A172 (cell line): ENCODE data around the gene WNK3. TPM values are rescaled to one million over a fixed set of nuclear protein-coding genes. Genes with fewer than 3 reads are reported as not detected.

Experiments used
- DNase-seq: peaks from one replicate; pipeline ENCODE4 v3.0.0-alpha.2; 2015; ENCODE audit warnings: low spot score
- total RNA-seq: library from RNA; depleted of rRNA; stranded (reverse); fragments of >200 nt; shearing (Covaris generic); gene quantifications from 2 replicates; pipeline ENCODE4 v1.2.3, GENCODE V29; 2014

WNK3 gene
- total RNA-seq, 1 experiment from 2014 or later: 4.2 TPM

DNA sequence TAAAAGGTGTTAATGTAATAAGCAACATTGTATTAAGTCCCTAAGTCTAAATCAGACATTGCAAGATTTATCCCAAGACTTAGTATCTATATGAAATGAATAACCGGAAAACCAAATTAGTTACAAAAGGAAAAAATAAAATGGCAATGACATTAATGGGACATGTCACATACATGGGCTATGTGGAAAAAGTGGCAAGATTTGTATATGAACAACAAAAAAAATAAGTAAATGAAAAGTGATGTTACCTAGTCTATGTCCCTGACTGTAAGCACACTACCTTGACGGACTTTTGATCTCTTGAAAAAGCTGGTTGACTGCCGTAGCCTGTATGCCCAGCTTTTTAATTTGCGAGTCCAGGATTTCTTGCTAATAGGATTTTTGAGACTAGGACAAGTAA lies 119.3 kb downstream of the WNK3 start:
- no peak for DNase-seq

DNA sequence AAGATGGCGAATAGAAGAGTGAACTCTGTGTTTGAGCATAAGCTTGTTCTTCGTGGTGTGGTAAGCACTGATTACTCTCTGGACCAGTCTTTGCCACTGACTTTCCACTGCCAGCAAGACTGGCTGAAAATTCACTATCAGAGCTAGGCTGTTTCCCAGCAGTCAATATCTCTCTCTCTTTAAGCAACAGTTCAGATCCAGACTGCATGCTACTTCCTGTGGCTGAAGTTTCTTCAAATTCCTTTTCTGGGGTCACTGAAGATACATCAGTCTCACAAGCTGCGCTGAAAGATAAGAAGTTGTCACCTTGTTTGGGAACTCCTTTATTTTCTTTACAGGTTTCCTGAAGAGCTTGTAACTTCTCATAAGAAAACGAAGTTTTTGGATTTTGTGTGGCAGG lies 120.8 kb downstream of the WNK3 start:
- no peak for DNase-seq

DNA sequence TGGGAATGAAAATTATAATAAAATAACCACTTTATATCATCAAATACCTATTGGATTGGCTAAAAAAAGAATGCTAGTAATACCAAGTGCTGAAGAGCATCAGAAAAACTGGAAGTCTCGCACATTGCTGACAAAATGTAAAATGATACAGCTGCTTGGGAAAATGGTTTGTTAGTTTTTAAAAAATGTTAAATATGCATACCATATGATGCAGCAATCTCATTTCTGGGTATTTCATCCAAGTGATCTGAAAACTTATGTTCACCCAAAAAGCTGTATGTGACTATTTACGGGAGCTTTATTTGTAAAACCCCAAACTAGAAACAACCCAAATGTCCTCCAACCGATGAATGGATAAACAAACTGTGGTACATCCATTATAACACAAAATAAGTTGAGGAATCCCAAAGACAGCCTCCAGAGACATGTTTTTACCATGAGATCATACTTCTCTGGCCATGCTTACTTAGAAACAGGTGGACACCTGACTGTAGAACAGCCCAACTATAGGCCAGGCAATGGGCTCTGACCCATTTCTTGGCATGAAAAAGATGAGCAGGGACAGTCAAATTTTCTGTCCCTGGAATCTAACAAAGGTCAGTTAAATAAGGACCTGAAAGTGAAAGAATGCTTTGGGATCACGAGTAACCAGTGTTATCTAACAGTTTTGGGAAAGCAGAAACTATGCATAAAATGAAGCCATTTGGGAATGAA lies 127.3 kb downstream of the WNK3 start:
- no peak for DNase-seq

DNA sequence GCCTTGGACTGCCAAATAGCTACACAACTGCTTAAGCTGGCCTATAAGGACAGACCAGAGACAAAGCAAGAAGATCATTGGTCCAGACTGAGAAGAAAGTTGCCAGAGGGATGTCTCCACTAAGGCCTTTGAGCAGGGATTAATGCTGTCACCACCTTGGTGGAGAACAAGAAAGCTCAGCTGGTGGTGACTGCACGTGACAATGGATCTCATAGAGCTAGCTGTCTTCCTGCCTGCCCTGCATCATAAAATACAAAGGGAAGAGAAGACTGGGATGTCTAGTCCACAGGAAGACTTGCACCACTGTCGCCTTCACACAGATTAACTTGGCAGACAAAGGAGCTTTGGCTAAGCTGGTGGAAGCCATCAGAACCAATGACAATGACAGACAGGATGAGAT lies 134.3 kb downstream of the WNK3 start:
- no peak for DNase-seq

DNA sequence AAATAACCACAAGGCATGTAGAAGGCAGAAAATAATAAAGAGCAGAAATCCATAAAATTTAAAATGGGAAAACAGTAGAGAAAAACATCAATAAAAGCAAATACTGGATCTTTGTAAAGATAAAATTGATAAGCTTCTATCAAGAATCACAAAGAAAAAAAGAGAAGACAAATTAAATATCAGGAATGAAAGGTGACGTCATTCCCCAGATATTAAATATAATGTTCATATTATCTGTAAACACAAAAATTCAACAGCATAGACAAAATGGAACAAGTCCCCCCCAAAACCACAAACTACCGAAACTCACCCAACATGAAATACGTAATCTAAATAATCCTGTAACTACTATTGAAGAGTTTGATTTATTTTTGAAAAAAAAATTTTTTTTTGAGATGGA lies 144.2 kb downstream of the WNK3 start:
- DNase-seq: no peak

DNA sequence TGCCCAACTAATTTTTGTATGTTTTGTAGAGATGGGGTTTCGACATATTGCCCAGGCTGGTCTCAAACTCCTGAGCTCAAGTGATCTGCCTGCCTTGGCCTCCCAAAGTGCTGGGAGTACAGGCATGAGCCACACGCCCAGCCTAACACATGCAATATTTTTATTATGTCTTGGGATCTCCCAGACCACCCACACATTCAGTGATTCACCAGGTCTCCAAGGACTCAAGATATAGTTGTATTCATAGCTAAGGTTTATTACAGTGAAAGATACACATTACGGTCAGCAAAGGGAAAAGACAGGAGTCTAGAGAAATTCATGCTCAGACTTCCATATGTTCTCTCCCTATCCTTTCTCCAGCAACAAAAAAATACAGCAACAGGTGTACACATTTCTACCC lies 149.3 kb downstream of the WNK3 start:
- no peak for DNase-seq

DNA sequence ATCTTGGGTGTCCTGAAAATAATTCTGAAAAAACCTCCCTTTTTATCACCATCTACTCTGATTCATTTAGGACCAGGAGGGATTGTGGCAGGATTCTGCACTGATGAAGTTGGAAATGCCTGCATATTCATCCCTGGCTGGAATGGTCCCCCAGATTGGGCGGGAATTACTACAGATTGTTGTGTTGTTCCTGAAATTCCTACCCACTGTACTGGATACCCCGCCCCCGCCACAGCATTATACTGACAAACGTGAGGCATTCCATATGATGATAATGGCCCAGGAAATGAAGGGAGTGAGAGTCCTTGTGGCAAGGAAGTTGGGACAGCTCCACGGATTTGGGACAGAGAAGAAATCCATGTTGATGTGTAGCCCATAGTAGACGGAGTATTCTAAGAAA lies 159.6 kb downstream of the WNK3 start:
- DNase-seq: no peak

DNA sequence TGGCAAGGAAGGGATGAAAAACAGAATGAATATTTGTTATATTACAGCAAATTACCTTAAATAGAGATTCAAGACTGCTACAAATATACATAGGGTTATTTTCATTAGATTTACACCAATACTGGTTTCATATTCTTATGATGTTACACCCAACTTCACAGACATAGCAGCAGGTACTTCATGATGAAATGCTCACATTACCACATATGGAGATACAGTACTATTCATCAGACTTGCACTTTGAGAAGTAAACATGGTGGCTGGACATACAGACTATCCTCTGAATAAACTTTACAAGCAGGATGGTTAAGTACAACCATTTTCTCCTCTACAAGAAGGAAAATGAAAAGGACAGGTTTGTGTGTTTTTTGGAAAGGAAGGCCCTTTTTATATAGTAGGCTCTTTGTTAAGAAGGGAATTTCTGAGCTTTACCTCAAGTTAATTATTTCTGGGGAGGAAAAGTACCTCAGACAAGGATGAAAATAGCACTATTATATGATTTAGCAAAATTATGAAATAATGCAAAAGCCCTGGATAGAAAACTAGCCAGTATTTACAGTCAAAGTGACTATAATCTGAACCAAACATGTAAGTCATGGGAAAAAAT lies 162.8 kb downstream of the WNK3 start:
- no peak for DNase-seq

DNA sequence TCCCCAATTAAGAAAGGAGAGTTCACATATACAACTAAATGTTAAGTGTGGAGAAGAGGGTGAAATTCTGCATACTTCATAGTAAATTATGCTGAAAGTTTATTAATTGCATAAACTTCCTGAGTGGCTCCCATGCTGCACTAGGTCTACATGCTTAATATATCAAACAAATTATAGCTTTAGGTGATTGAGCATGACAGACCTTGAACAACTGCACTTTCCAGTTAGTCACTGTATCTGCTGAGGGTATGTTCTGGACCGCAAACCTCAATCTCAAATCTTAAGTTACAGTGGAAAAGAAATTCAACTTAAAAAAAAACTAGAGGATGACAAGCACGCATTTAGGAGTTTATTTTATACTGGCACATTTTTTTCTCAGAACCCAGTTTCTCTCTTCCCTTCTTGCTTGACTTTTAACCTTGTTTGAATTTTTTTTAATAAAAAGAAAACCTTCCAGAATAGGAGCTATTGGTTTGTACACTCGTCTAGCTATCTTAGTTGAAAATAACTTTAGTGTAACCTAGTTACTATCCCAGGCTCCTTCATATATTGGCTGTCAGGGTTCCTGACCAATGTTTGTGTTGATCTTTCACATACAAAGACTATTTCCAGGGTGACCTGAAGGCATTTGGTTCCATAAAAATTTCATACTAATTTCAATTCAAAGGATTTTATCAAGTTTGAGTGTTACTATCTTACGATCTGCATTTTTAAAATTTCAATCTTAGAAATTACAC lies 164.6 kb downstream of the WNK3 start:
- DNase-seq: no peak

DNA sequence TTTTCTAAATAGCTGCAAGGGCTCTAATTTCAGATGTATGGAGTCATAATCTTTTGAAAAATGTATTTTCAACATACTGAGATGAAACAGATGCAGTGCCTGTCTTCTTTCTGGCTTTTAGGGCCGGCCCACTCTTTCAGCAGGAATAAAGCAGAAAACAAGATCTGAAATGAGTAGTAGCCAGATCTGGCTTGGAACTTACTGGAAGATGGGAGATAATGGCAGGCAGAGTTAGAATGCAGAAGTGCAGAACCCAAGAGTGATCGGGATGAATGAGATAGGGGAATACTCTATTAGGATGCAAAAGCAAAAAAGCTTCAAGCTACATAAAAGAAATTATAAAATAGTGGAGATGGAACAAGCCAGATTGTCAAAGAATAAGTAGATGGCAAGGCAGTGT lies 173.4 kb downstream of the WNK3 start:
- no peak for DNase-seq

DNA sequence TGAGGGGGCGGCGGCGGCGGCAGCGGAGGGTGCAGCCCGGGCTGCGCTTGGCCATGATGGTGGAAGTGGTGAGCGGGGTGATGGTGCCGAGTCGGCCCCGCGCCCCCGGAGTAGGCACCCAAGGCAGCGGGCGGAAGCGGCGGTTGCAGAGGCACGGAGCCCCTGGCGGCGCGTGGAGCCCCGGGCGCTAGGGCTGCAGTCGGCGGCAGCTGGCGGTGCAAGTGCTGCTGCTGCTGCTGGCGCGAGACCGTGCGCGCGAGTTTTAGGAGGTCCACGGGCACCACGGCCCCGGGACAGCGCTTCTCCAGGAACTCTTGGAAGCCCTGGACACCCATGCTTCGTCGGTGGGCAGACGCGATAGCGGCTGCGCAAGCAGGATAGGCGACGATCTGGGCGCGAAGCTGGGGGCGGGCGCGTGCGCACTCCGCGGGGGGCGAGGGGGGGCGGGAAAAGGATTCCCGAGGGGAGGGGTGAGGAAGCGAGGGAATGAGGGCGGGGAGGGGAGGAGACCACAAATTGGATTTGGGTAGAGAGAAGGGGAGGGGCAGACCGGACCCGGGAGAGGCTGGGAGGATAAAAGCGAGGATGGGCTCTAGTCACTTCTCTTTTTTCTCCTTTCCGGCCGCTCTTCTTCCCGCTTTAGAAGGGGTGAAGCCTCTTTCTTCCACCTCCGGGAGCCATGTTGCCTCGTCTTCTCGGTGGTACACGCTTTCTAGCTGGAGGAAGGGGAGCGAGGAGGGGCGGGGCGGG lies 174.8 kb downstream of the WNK3 start, which contains the start of gene FAM120C:
Gene FAM120C (minus strand): TSS at position 391 of the 750 bp plus-strand sequence. CDS start 56 bp downstream, at position 335.
- peak; percentile 69 for DNase-seq

DNA sequence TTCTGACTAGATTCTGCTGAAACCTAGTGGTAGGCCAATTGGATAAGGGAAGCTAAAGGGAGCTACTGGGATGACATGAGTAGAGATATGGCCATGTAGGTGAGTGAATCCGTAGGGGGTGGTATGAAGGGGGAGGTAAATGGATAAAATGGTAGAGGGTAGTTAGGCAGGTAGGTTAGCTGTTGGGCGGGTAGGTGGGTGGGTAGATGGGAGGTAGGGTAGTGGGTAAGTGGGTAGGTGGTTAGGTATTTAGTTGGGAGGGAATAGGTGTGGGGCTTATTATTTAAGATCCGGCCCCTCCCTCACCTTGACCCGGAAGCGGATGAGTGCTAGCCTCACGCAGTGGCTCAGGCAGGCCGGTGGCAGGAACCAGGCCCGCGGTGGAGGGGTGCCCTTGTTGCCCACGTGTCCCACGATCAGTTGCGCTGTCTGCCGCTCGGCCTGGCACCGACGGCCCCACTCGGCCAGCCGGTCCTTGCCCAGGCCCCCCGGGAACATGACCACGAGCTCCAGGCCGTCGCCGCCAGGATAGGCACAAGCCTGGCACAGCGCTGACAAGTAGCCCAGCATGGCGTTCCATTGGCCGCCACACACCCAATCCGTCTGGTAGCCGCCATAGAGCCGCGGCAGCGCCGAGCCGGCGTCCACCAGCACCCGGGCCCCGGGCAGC lies 175.5 kb downstream of the WNK3 start:
- peak; percentile 19 for DNase-seq

DNA sequence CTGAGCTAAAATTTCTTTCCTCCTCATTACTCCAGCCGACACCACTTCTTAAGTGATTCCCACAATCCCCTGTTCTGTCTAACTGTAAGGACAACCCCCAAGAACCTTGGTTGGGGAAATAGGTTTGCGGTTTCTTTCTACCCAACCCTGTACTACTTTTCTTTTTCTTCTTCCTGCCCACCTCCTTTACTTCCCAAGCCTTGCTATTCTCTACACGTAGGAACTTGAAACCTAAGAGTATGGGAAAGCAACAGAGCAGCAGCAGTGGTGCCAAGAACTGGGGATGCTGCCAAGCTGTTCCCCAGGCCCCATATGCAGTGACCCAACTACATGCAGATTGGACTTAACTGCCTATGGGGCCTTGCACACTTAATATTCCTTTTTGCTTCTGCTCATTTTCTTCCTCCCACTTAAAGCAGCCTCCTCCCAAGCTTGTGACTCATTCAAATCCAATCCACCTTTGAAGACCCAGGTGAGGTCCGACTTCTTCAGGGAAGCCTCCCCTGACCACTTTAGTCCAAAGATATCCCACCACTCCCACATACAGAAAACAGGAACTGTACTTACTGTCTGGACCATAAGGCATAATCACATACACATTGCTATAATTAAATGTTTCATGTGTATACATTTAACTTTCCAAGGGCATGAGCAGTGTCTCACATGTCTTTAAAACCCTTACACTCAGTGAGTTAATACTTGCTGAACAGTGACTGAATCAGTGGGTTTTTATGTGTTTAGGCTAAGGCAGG lies 176.5 kb downstream of the WNK3 start:
- no peak for DNase-seq

DNA sequence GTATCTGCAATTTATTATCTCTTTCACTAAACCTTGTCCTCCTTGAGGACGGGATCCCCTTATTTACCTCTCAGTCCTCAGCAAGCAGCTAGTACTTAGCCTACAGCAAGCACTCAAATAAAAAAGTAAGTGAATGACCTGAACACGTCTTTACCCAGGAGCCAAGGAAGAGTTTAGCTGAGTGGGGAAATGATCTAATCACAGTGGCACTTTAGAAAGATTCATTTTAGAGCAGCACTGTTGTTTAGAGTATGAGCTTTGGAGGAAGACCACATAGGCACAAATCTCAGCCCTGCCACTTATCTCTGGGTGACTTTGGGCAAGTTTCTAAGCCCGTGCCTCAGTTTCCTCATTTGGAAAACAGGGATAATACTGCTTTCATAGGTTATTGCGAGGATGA lies 177.4 kb downstream of the WNK3 start:
- DNase-seq: peak; percentile 8

DNA sequence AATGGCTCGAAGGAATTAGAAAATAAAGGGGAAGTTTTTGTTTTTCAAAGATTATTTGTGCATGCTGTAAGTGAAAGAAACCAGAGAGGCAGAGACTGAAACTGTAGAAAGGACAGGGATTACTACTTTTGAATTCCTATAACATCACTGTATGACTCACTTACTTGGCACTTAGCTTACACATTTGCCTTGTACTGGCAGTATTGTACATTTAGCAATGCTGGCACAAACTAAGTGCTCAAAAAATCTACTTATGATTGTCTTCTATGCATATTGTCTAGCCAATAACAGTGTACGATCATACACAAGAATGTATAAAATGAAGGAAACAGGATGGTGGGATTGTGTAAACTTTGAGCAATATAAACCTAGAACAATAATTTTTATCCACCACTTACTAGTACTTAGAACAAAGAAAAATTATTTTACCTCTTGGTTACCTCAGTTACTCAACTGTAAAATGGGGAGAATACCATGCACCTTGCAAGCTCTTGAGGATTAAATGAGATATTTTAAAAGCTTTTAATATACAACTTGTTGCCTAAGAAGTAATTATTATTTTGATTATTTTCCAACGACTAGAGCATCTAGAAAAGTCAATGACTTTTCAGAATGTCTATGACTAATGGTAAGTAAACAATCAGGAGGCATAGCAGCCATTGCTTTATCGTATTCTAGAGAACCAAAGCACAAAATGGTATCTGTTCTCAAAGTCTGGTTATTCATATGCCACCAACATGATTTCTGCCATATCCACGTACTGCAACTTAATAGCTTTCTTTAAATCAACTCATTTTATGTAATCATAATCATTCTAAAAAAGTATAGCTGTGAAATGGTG lies 179.5 kb downstream of the WNK3 start:
- DNase-seq: peak; percentile 73

DNA sequence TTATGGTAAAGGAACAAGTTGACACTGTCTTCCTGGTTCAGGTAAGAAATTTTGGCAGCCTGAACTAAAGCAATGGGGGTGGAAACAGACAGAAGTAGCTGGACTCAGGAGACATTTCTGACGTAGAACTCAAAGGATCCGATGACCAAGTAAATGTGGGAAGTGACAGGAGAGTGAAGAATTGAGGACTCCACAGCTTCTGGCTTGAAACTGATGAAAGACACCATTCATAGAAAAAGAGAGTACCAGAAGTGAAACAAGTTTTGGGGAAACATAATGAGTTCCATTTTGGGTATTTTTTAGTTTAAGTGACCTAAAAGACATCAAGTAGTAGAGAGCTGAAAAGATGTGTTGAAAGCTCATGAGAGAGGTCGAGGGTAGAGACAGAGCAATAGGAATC lies 180.5 kb downstream of the WNK3 start:
- no peak for DNase-seq

DNA sequence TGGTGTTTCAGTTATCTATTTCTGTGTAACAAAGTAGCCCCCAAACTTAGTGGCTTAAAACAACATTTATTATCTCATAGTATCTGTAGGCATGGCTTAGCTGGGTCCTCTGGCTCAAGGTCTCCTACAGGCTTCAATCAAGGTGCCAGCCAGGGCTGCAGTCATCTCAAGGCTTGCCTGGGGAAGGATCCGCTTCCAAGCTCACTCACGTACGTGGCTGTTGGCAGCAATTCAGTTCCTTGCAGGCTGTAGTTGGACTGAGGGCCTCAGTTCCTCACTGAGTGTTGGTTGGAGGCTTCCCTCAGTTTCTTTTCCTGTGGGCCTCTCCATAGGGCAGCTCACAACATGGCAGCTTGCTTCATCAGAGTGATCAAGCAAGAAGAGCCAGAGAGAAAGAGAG lies 184.1 kb downstream of the WNK3 start:
- DNase-seq: no peak

DNA sequence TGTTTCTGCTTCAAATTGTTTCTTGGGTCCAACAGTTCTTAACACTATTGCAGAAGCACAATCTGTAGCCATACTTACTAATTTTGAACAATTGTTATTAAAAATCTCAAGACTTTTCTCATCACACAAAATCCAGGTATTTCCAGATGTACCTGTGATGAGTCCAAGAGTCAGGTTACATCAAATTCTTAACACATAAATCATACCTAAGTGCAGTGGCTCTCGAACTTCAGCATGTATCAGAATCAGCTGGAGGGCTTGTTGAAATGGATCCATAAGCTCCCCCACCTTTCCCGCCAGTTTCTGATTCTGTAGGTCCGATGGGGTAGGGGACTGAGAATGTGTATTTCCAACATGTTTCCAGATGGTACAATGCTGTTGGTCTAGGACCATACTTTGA lies 185.4 kb downstream of the WNK3 start:
- no peak for DNase-seq

DNA sequence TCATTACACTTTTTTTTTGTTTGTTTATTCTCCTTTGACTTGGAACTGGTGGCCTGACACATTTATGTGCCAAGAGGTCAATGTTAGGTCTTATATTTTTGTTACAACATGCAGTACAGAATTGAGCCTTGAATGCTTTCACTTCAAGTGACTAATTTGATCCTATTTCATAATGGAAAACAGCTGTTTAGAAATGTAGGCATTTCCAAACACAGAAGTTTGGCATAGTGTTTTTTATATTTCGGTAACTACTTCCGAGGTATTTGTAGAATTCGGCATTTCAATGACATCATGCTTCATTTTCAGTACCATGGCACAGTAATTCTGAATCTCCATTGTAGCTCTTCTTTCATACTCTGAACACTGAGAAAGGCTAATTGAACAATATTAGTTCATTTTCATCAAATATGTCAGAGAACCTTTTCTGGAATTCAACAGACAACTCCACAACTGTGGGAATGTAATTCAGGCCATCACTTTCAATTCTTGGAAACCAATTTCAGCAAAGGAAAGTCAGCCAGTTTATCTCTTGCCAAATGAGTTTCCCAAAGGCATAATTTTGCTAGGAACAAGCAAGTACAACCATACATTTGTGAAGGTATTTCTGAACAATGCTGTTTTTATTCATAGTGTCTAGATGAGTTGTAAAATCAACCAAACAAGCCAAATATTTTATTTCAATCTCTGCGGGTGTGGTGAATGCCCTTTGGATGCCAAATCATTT lies 186.2 kb downstream of the WNK3 start:
- DNase-seq: no peak
